Coronary artery (tissue), 2 donors: ENCODE data around the gene USF2.

ENCODE experiments used
- DNase-seq: peaks from one replicate; pipeline ENCODE4 v3.0.0-alpha.2; 2017; ENCODE audit warnings: low spot score
- H3K27ac ChIP-seq, 2 donors: fragments of 200-600 bp; sonication (generic); one replicate each; pipeline ENCODE4 v1.5.1; 2016 to 2019
- H3K4me3 ChIP-seq: fragments of 200-600 bp; sonication (generic); 2 replicates; pipeline ENCODE4 v1.5.1; 2016; ENCODE audit warnings: mild to moderate bottlenecking, moderate library complexity
- CTCF ChIP-seq: fragments of 200-600 bp; sonication (generic); IDR thresholded peaks from one replicate; pipeline ENCODE4 v1.5.1; 2019; ENCODE audit warnings: antibody characterized with exemption

The USF2 gene

GRCh38 chr19:35310811-35311465 lies 42.2 kb downstream of the USF2 start:
- no peak for DNase-seq
- no peak for TF ChIP-seq CTCF
- Histone ChIP-seq H3K27ac (no peak overlapping the region), H3K4me3 (no peak overlapping the region)

- no peak for DNase-seq
- no peak overlapping the region for H3K27ac ChIP-seq
- H3K4me3 ChIP-seq, result no peak overlapping the region
- TF ChIP-seq CTCF, result no peak
Observed at GRCh38 chr19:35311901-35312665, 43.3 kb downstream of the USF2 start.

GRCh38 chr19:35313587-35313986 lies 44.8 kb downstream of the USF2 start:
- DNase-seq, result no peak
- Histone ChIP-seq H3K27ac (no peak overlapping the region), H3K4me3 (no peak overlapping the region)
- no peak for TF ChIP-seq CTCF

GRCh38 chr19:35314031-35314430 lies 45.3 kb downstream of the USF2 start:
- Histone ChIP-seq H3K4me3 (no peak overlapping the region), H3K27ac (no peak overlapping the region)
- no peak for DNase-seq
- no peak for TF ChIP-seq CTCF

- Histone ChIP-seq H3K27ac (no peak overlapping the region), H3K4me3 (no peak overlapping the region)
- no peak for TF ChIP-seq CTCF
- DNase-seq, result no peak
Observed at GRCh38 chr19:35314858-35315470, 46.2 kb downstream of the USF2 start.

- DNase-seq, result no peak
- no peak overlapping the region for H3K4me3 ChIP-seq
- no peak overlapping the region for H3K27ac ChIP-seq
- TF ChIP-seq CTCF, result no peak
Observed at GRCh38 chr19:35315883-35316282, 47.1 kb downstream of the USF2 start.
